Testis (tissue), 3 donors: ENCODE measurements around the gene GZF1. TPM values are rescaled to one million over a fixed set of nuclear protein-coding genes. Genes with fewer than 3 reads are reported as not detected.

Experiments used
- DNase-seq: peaks from one replicate; pipeline ENCODE4 v3.0.0-alpha.2; 2019
- H3K27ac ChIP-seq, 2 donors: fragments of 200-600 bp; sonication (generic); one replicate each; pipeline ENCODE4 v1.5.1; 2019
- H3K27me3 ChIP-seq: fragments of 200-600 bp; sonication (generic); one replicate; pipeline ENCODE4 v1.5.1; 2019
- H3K36me3 ChIP-seq: fragments of 200-600 bp; sonication (generic); one replicate; pipeline ENCODE4 v1.5.1; 2017; ENCODE audit warnings: low read depth; ENCODE audit errors: missing control alignments
- H3K4me1 ChIP-seq: fragments of 200-600 bp; sonication (generic); one replicate; pipeline ENCODE4 v1.5.1; 2019
- H3K4me3 ChIP-seq, 2 donors: fragments of 200-600 bp; sonication (generic); one replicate each; pipeline ENCODE4 v1.5.1; 2017 to 2019
- H3K9me3 ChIP-seq: fragments of 200-600 bp; sonication (generic); one replicate; pipeline ENCODE4 v1.5.1; 2017
- CTCF ChIP-seq, 3 experiments: fragments of 450-650 bp in 2 of 3; fragments of 200-600 bp in 1 of 3; sonication (generic) in 1 of 3; IDR thresholded peaks; one replicate each; pipeline ENCODE4 v1.5.1; 2016 to 2019; ENCODE audit warnings: antibody characterized with exemption in 3 of 3, mild to moderate bottlenecking in 2 of 3, moderate library complexity in 1 of 3
- POLR2A ChIP-seq: fragments of 450-650 bp; IDR thresholded peaks from one replicate; pipeline ENCODE4 v1.6.1; 2017; ENCODE audit warnings: antibody characterized with exemption, mild to moderate bottlenecking, moderate library complexity
- WGBS, 2 donors: methylation state at CpG; one replicate each; pipeline ENCODE4 v1.1.5; 2018; 5-methylcytosine and 5-hydroxymethylcytosine counted together
- intact Hi-C: fragments of 100-400 bp; cut with DNase I; formaldehyde crosslinking; loops from one replicate; pipeline ENCODE4 v1.15.1; 2023; ENCODE audit warnings: low total_unique reads
- polyA plus RNA-seq: library from polyadenylated mRNA; stranded (reverse); fragments of 350-450 nt; fragmentation: Illumina TruSeq; extraction: RNeasy Lipid Tissue Mini Kit (QIAGEN cat#74804); gene quantifications from one replicate; pipeline ENCODE4 v1.2.3, GENCODE V29; 2014; ENCODE audit warnings: low read depth, low replicate concordance; ENCODE audit not compliant: insufficient read depth
- total RNA-seq, 2 donors: library from RNA; depleted of rRNA; stranded (reverse); fragments of >200 nt; gene quantifications; one replicate each; pipeline ENCODE4 v1.2.3, GENCODE V29; 2016

The GZF1 gene
- total and polyA plus RNA-seq, 3 donors from 2014 or later = 32.4 to 47.4 (median 46.1) TPM

- H3K36me3 ChIP-seq = no peaks in the 10 kb centered on the region
- no peaks in the 10 kb centered on the region for H3K9me3 ChIP-seq
- TF ChIP-seq CTCF (IDR thresholded peaks at IDR 0.05) (no peak), POLR2A (no peak)
- H3K4me3 ChIP-seq = no peak overlapping the region
- no peak overlapping the region for H3K27ac ChIP-seq
- H3K27me3 ChIP-seq = no peaks in the 10 kb centered on the region
- DNase-seq = no peak
- WGBS, 2 donors = 92 to 95% methylated on average over 3 of the region's 3 CpGs
- intact Hi-C loops = no loop called here
- no peaks in the 10 kb centered on the region for H3K4me1 ChIP-seq
Observed at GRCh38 chr20:23387118-23387443, 25.1 kb downstream of the GZF1 start.

DNA sequence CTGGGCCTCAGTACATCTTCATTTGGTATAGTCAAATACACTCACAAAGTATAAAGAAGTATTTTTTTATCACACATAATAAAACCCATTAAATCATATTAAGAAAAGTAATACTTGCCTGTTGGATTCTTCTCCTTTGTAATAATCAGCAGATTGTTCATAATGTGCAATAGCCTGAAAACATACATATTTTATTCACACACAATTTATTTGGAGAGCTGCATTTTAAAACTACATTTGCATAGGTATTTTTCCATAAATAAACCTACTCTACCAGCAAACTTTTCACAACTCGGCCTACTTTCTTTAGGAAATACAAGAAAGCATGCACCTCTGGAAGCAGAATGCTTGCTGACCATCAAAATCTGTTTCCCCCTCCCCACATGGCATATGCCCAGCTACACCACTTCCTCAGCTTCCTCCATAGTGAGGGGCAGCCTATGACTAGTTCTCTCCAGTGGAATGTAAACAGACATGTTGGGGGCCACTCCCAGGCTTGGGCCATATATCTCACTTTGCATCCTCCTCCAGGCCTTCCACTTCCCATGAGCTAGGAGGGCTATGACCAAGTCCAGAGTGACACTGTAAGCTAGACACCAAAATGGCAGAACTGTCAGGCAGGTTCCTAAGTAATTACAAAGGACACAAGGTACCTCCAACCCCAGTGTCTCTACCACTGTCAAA is 28.3 kb downstream of the GZF1 start:
- H3K4me1 ChIP-seq = no peaks in the 10 kb centered on the region
- H3K27me3 ChIP-seq = no peaks in the 10 kb centered on the region
- no peak for TF ChIP-seq CTCF (IDR thresholded peaks at IDR 0.05)
- no peak for TF ChIP-seq POLR2A
- no peaks in the 10 kb centered on the region for H3K9me3 ChIP-seq
- 71 to 91% methylated on average over 1 of the region's 1 CpG for WGBS, 2 donors
- DNase-seq = no peak
- H3K4me3 ChIP-seq = no peak overlapping the region
- H3K36me3 ChIP-seq = no peaks in the 10 kb centered on the region
- no peak overlapping the region for H3K27ac ChIP-seq
- intact Hi-C loops = no loop called here

DNA sequence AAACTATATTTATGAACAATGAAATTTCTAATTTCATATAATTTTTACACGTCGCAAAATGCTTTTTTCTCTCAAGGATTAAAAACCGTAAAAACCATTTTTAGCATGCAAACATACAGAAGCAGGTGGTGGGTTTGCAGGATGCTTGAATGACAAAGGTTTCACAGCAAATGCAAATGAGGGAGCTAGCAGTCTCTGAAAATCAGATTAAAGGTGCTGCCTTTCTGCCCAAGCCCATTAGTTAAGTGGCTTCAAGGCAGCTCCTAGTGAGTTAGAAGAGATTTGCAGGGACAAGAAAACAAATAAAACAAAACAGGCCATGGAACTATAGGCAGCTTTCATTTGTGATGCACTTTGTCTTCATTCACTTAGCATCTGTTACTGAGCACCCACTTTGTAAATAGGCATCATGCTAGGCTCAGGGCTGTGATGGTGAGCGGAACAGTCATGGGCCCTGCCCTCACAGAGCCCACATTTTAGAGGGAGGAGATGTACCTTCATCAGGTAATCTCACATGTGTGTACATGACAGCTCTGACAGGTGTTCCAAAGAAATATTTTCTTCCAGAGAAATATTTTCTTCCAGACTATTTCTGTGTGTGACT is 29.8 kb downstream of the GZF1 start:
- no peak for TF ChIP-seq CTCF (IDR thresholded peaks at IDR 0.05)
- peaks cover 2% of the 10 kb centered on the region for H3K4me1 ChIP-seq
- no peaks in the 10 kb centered on the region for H3K36me3 ChIP-seq
- intact Hi-C loops = no loop called here
- H3K27ac ChIP-seq = no peak overlapping the region
- no peak overlapping the region for H3K4me3 ChIP-seq
- H3K27me3 ChIP-seq = no peaks in the 10 kb centered on the region
- 89 to 92% methylated on average over 4 of the region's 4 CpGs for WGBS, 2 donors
- H3K9me3 ChIP-seq = no peaks in the 10 kb centered on the region
- DNase-seq = no peak

DNA sequence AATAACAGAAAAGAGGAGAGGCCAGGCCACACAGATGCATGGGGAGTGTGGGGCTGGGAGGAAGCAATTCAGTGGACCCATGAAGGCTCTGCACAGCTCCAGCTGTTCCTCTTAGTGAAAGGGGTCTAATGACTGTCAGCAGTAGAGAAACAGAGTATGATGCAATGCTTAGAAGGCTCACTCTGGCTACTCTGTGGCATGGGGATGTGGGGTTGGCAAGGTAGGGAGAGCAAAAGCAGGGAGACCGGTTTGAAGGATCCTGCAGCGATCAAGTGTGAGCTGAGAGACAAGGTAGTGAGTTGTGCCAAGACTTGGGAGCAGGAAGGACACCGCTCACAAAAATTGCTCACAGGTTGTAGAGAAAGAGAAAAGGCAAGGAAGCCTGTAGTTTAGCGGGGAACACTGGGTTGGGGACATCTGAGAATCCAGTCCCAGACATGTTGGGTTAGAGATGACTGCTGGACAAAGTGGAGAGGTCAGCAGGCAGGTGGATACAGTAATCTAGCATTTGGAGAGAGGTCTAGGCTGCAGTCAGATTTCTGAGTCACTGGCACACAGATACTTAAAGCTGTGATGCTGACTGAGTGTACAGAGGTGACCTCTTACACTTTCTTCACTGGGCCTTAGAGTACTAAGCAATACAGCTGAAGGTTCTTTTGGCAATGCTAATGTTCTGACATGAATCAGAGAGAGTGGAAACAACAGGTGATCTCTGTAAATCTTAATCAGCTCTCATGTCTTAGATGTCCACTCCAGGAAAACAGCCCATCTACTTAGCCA is 32.2 kb downstream of the GZF1 start:
- H3K27ac ChIP-seq = no peak overlapping the region
- DNase-seq = no peak
- WGBS, 2 donors = 92 to 94% methylated on average over 4 of the region's 4 CpGs
- H3K4me1 ChIP-seq = peaks cover 8% of the 10 kb centered on the region
- no peak for TF ChIP-seq CTCF (IDR thresholded peaks at IDR 0.05)
- TF ChIP-seq POLR2A = no peak
- H3K27me3 ChIP-seq = no peaks in the 10 kb centered on the region
- H3K36me3 ChIP-seq = no peaks in the 10 kb centered on the region
- H3K9me3 ChIP-seq = no peaks in the 10 kb centered on the region
- H3K4me3 ChIP-seq = no peak overlapping the region
- intact Hi-C loops = no loop called here
